Left lung (tissue), 10 donors: ENCODE data around the gene CNTD1. TPM values are rescaled to one million over a fixed set of nuclear protein-coding genes. Genes with fewer than 3 reads are reported as not detected.

Experiments
- ATAC-seq: fragments of 200-7000 bp; cut with Tn5 transposase; one replicate; pipeline ENCODE4 v1.9.1; 2020; ENCODE audit warnings: moderate library complexity
- DNase-seq, 4 donors: peaks; one replicate each; pipeline ENCODE4 v3.0.0-alpha.2; 2013 to 2020
- H3K27ac ChIP-seq, 2 donors: fragments of 200-600 bp; sonication (generic) in 1 of 2; one replicate each; pipeline versions ENCODE4 v1.5.0 to v1.8.0; 2020 to 2021
- H3K27me3 ChIP-seq, 2 donors: fragments of 200-600 bp; sonication (generic) in 1 of 2; one replicate each; pipeline versions ENCODE4 v1.5.0 to v1.8.0; 2020 to 2021
- H3K36me3 ChIP-seq, 2 donors: fragments of 200-600 bp; sonication (generic) in 1 of 2; one replicate each; pipeline versions ENCODE4 v1.5.0 to v1.8.0; 2020 to 2021
- H3K4me1 ChIP-seq, 2 donors: fragments of 200-600 bp; one replicate each; pipeline ENCODE4 v1.8.0; 2021
- H3K4me3 ChIP-seq, 2 donors: fragments of 200-600 bp; sonication (generic) in 1 of 2; one replicate each; pipeline versions ENCODE4 v1.5.0 to v1.8.0; 2020 to 2021; ENCODE audit warnings: mild to moderate bottlenecking in 1 of 2
- H3K9me3 ChIP-seq, 2 donors: fragments of 200-600 bp; sonication (generic) in 1 of 2; one replicate each; pipeline versions ENCODE4 v1.5.0 to v1.8.0; 2020 to 2021
- CTCF ChIP-seq, 2 donors: fragments of 200-600 bp; sonication (generic) in 1 of 2; IDR thresholded peaks; one replicate each; pipeline versions ENCODE4 v1.5.0 to v1.8.0; 2021; ENCODE audit warnings: antibody characterized with exemption in 2 of 2
- intact Hi-C, 2 donors: fragments of 100-400 bp; cut with DNase I; formaldehyde crosslinking; loops; one replicate each; pipeline versions ENCODE4 v1.11.2 to v1.14.2; 2022
- microRNA-seq, 2 donors: library from miRNA; unstranded; fragments of <30 nt; microRNA quantifications; one replicate each; pipeline ENCODE4, GENCODE V29; 2019
- polyA plus RNA-seq, 6 donors: library from polyadenylated mRNA; unstranded; fragments of 120-200 nt; gene quantifications; one replicate each; pipeline ENCODE4 v1.2.1, GENCODE V29; 2013; ENCODE audit not compliant: insufficient read length in 6 of 6
- total RNA-seq, 2 donors: library from RNA; stranded (reverse); fragmentation: NEBNext Ultra II Directional; extraction: Animal tissue kit (Norgen Biotek cat#: 25700); gene quantifications; one replicate each; pipeline ENCODE4 v1.2.1, GENCODE V29; 2021
- donor health status: DM: no; HTN: yes; CAD: no.
- donor health status: DM: no; HTN: no; CAD: no.

Gene CNTD1
- total and polyA plus RNA-seq, 8 donors, result 1.5 to 3.4 (median 2.6) TPM; not detected in 1

- Histone ChIP-seq H3K27ac (no peak overlapping the region), H3K4me1 (peaks cover 0 to 12% of the 10 kb centered on the region in 2 donors)
Measured at GRCh38 chr17:42857389-42857788, 58.7 kb downstream of the CNTD1 start.

More at GRCh38 chr17:42857389-42857788, 58.7 kb downstream of the CNTD1 start:
- no peak overlapping the region for H3K4me3 ChIP-seq
- DNase-seq, result no peak
- H3K27me3 ChIP-seq, result no peaks in the 10 kb centered on the region
- ATAC-seq, result no peak
- no peak for TF ChIP-seq CTCF (IDR thresholded peaks at IDR 0.05)
- H3K9me3 ChIP-seq, result no peaks in the 10 kb centered on the region
- no peaks in the 10 kb centered on the region for H3K36me3 ChIP-seq
- intact Hi-C loops, result no loop called here

Small RNAs within 50 kb of the gene (microRNA-seq; reads per million reads assigned to microRNA genes)
- 0 to 0.41 reads per million in 2 donors for gene MIR6781

Other genes with a start within 250 kb of the CNTD1 start
- gene HSD17B1, start 245.9 kb upstream of the CNTD1 start, total RNA-seq, result 1 to 10 TPM; 1.2 to 1.7 TPM
- gene HSD17B1, start 245.9 kb upstream of the CNTD1 start, polyA plus RNA-seq, result 1 to 10 TPM; 3.6 to 5.8 (median 4.6) TPM
- 100 to 1,000 TPM in 1 of 2 donors, 10 to 100 TPM in 1; 66.5 to 116 TPM for gene COASY, start 236.7 kb upstream of the CNTD1 start, total RNA-seq
- 10 to 100 TPM; 41.1 to 43.9 (median 42.6) TPM for gene COASY, start 236.7 kb upstream of the CNTD1 start, polyA plus RNA-seq
- 10 to 100 TPM; 56.3 to 73.7 TPM for gene MLX, start 231.8 kb upstream of the CNTD1 start, total RNA-seq
- 10 to 100 TPM; 34.4 to 46.3 (median 40.5) TPM for gene MLX, start 231.8 kb upstream of the CNTD1 start, polyA plus RNA-seq
- gene PSMC3IP, start 221.1 kb upstream of the CNTD1 start, total RNA-seq, result 1 to 10 TPM; 6.5 to 7.7 TPM
- 10 to 100 TPM; 15.9 to 21.4 (median 19.3) TPM for gene PSMC3IP, start 221.1 kb upstream of the CNTD1 start, polyA plus RNA-seq
- 10 to 100 TPM; 59.9 to 75.5 TPM for gene RETREG3, start 189.5 kb upstream of the CNTD1 start, total RNA-seq
- 10 to 100 TPM; 50.6 to 67.2 (median 59.9) TPM for gene RETREG3, start 189.5 kb upstream of the CNTD1 start, polyA plus RNA-seq
- gene TUBG1, start 189.2 kb upstream of the CNTD1 start, total RNA-seq, result 10 to 100 TPM; 42.6 to 63.2 TPM
- 10 to 100 TPM; 31.5 to 42.4 (median 37.2) TPM for gene TUBG1, start 189.2 kb upstream of the CNTD1 start, polyA plus RNA-seq
- gene TUBG2, start 139.6 kb upstream of the CNTD1 start, total RNA-seq, result 10 to 100 TPM; 13.1 to 19.5 TPM
- gene TUBG2, start 139.6 kb upstream of the CNTD1 start, polyA plus RNA-seq, result 10 to 100 TPM; 25.3 to 40.2 (median 32.5) TPM
- 10 to 100 TPM; 22.5 to 34.2 TPM for gene PLEKHH3, start 121.9 kb upstream of the CNTD1 start, total RNA-seq
- gene PLEKHH3, start 121.9 kb upstream of the CNTD1 start, polyA plus RNA-seq, result 10 to 100 TPM; 28.2 to 55.5 (median 36.3) TPM
- gene CCR10, start 117.0 kb upstream of the CNTD1 start, total RNA-seq, result 1 to 10 TPM in 1 of 2 donors, under 1 TPM in 1; 0.55 to 1.2 TPM
- 1 to 10 TPM; 1.1 to 2.0 (median 1.6) TPM for gene CCR10, start 117.0 kb upstream of the CNTD1 start, polyA plus RNA-seq
- gene CNTNAP1, start 116.3 kb upstream of the CNTD1 start, total RNA-seq, result 10 to 100 TPM; 11.7 to 15.1 TPM
- gene CNTNAP1, start 116.3 kb upstream of the CNTD1 start, polyA plus RNA-seq, result 10 to 100 TPM in 3 of 6 donors, 1 to 10 TPM in 3; 7.3 to 15.6 (median 10.3) TPM
- gene EZH1, start 53.8 kb upstream of the CNTD1 start, total RNA-seq, result 10 to 100 TPM; 31.5 to 43.2 TPM
- gene EZH1, start 53.8 kb upstream of the CNTD1 start, polyA plus RNA-seq, result 10 to 100 TPM; 32.4 to 45.9 (median 36.8) TPM
- gene RAMP2, start 37.6 kb upstream of the CNTD1 start, total RNA-seq, result 10 to 100 TPM; 76.1 to 95.4 TPM
- gene RAMP2, start 37.6 kb upstream of the CNTD1 start, polyA plus RNA-seq, result 100 to 1,000 TPM; 153 to 213 (median 182) TPM
- gene VPS25, start 25.4 kb upstream of the CNTD1 start, total RNA-seq, result 10 to 100 TPM; 54.8 to 55.3 TPM
- gene VPS25, start 25.4 kb upstream of the CNTD1 start, polyA plus RNA-seq, result 10 to 100 TPM; 62.1 to 72.7 (median 69.0) TPM
- under 1 TPM in 1 of 2 donors, not detected in 1; 0.21 TPM for gene WNK4, start 18.3 kb upstream of the CNTD1 start, total RNA-seq
- gene WNK4, start 18.3 kb upstream of the CNTD1 start, polyA plus RNA-seq, result 1 to 10 TPM in 5 of 6 donors, under 1 TPM in 1; 0.60 to 2.5 (median 1.9) TPM
- gene COA3, start 157 bp upstream of the CNTD1 start, total RNA-seq, result 10 to 100 TPM; 59.1 to 83.1 TPM
- gene COA3, start 157 bp upstream of the CNTD1 start, polyA plus RNA-seq, result 10 to 100 TPM; 87.2 to 96.2 (median 91.4) TPM
- gene BECN1, start 25.4 kb downstream of the CNTD1 start, total RNA-seq, result 10 to 100 TPM; 63.8 to 82.6 TPM
- gene BECN1, start 25.4 kb downstream of the CNTD1 start, polyA plus RNA-seq, result 10 to 100 TPM; 65.0 to 77.0 (median 69.8) TPM
- gene PSME3, start 34.5 kb downstream of the CNTD1 start, total RNA-seq, result 100 to 1,000 TPM in 1 of 2 donors, 10 to 100 TPM in 1; 95.7 to 131 TPM
- 10 to 100 TPM; 66.2 to 92.9 (median 78.0) TPM for gene PSME3, start 34.5 kb downstream of the CNTD1 start, polyA plus RNA-seq
- 1 to 10 TPM; 2.1 to 2.6 TPM for gene AOC2, start 45.7 kb downstream of the CNTD1 start, total RNA-seq
- 1 to 10 TPM; 1.7 to 3.1 (median 2.7) TPM for gene AOC2, start 45.7 kb downstream of the CNTD1 start, polyA plus RNA-seq
- 100 to 1,000 TPM in 1 of 2 donors, 10 to 100 TPM in 1; 56.6 to 155 TPM for gene AOC3, start 52.3 kb downstream of the CNTD1 start, total RNA-seq
- gene AOC3, start 52.3 kb downstream of the CNTD1 start, polyA plus RNA-seq, result 100 to 1,000 TPM; 149 to 186 (median 159) TPM
- not detected for gene G6PC1, start 101.9 kb downstream of the CNTD1 start, total RNA-seq
- gene G6PC1, start 101.9 kb downstream of the CNTD1 start, polyA plus RNA-seq, result under 1 TPM in 3 of 6 donors, not detected in 3; 0.06 to 0.17 (median 0.10) TPM
- gene AARSD1, start 165.6 kb downstream of the CNTD1 start, total RNA-seq, result 10 to 100 TPM; 27.5 to 34.7 TPM
- gene AARSD1, start 165.6 kb downstream of the CNTD1 start, polyA plus RNA-seq, result 10 to 100 TPM; 66.9 to 91.8 (median 73.2) TPM
- gene PTGES3L, start 181.2 kb downstream of the CNTD1 start, total RNA-seq, result under 1 TPM; 0.26 to 0.65 TPM
- 1 to 10 TPM; 1.7 to 3.6 (median 2.3) TPM for gene PTGES3L, start 181.2 kb downstream of the CNTD1 start, polyA plus RNA-seq
- 10 to 100 TPM; 14.9 to 16.9 TPM for gene RUNDC1, start 181.7 kb downstream of the CNTD1 start, total RNA-seq
- 10 to 100 TPM; 10.3 to 13.4 (median 12.1) TPM for gene RUNDC1, start 181.7 kb downstream of the CNTD1 start, polyA plus RNA-seq
- 100 to 1,000 TPM; 842 to 909 TPM for gene RPL27, start 199.6 kb downstream of the CNTD1 start, total RNA-seq
- 1,000 to 10,000 TPM; 1,562 to 1,820 (median 1,675) TPM for gene RPL27, start 199.6 kb downstream of the CNTD1 start, polyA plus RNA-seq
- gene IFI35, start 207.9 kb downstream of the CNTD1 start, total RNA-seq, result 10 to 100 TPM; 39.0 to 41.5 TPM
- 10 to 100 TPM; 17.5 to 20.7 (median 18.5) TPM for gene IFI35, start 207.9 kb downstream of the CNTD1 start, polyA plus RNA-seq
- gene VAT1, start 223.5 kb downstream of the CNTD1 start, total RNA-seq, result 100 to 1,000 TPM; 228 to 257 TPM
- gene VAT1, start 223.5 kb downstream of the CNTD1 start, polyA plus RNA-seq, result 100 to 1,000 TPM; 116 to 154 (median 130) TPM
- 1 to 10 TPM in 1 of 2 donors, under 1 TPM in 1; 0.73 to 1.2 TPM for gene RND2, start 226.4 kb downstream of the CNTD1 start, total RNA-seq
- gene RND2, start 226.4 kb downstream of the CNTD1 start, polyA plus RNA-seq, result 1 to 10 TPM; 1.6 to 2.0 (median 1.8) TPM